Fibroblast of lung (primary cell): ENCODE measurements around the gene TSPAN9.

Source experiments
- CTCF ChIP-seq, 2 donors: IDR thresholded peaks in 1 of 2; conservative IDR thresholded peaks in 1 of 2; 1 replicate in 1 of 2; 2 replicates in 1 of 2; pipeline ENCODE4 v1.5.1; 2011 to 2012; ENCODE audit warnings: low read length in 2 of 2, control low read depth in 1 of 2, inconsistent platforms in 1 of 2, low read depth in 1 of 2, mild to moderate bottlenecking in 1 of 2
- EZH2 ChIP-seq: IDR thresholded peaks from 2 replicates; pipeline ENCODE4 v1.5.1; 2012; ENCODE audit warnings: low read length, control low read depth, mild to moderate bottlenecking; ENCODE audit errors: missing control alignments

- TF ChIP-seq CTCF (conservative IDR thresholded peaks at IDR 0.05 in 1 of 2, IDR thresholded peaks at IDR 0.05 in 1 of 2; ENCODE audit: low read depth in 1 of 2, low read length in 2 of 2): no peak
- no peak for TF ChIP-seq EZH2
Measured at GRCh38 chr12:3247629-3248161, 170.5 kb downstream of the TSPAN9 start.
